ENCODE results near the gene HAPLN3.

Gene HAPLN3

GRCh38 chr15:88894348-88894818, 961 bp downstream of the HAPLN3 start:
- DNase-seq (ENCODE audit: low spot score) = no peak

GRCh38 chr15:88891540-88892254, 3.6 kb downstream of the HAPLN3 start:
- DNase-seq (ENCODE audit: low spot score) = no peak

GRCh38 chr15:88890495-88890894, 4.8 kb downstream of the HAPLN3 start:
- no peak for DNase-seq (ENCODE audit: low spot score)

- no peak for DNase-seq (ENCODE audit: low spot score)
These were observed 6.6 kb downstream of the HAPLN3 start for GRCh38 chr15:88888719-88889118.

GRCh38 chr15:88887068-88887580, 8.2 kb downstream of the HAPLN3 start:
- no peak for DNase-seq (ENCODE audit: low spot score)

- no peak for DNase-seq (ENCODE audit: low spot score)
These were observed 12.6 kb downstream of the HAPLN3 start for GRCh38 chr15:88882785-88883184.

- DNase-seq (ENCODE audit: low spot score) = no peak
These were observed 13.6 kb downstream of the HAPLN3 start for GRCh38 chr15:88881775-88882174.

- DNase-seq (ENCODE audit: low spot score) = no peak
These were observed 14.2 kb downstream of the HAPLN3 start for GRCh38 chr15:88880944-88881740.

GRCh38 chr15:88878720-88879184, 16.6 kb downstream of the HAPLN3 start:
- peak; percentile 10 for DNase-seq (ENCODE audit: low spot score)

GRCh38 chr15:88877906-88878305, 17.4 kb downstream of the HAPLN3 start:
- no peak for DNase-seq (ENCODE audit: low spot score)

GRCh38 chr15:88877415-88877814, 17.9 kb downstream of the HAPLN3 start:
- DNase-seq (ENCODE audit: low spot score) = no peak

GRCh38 chr15:88876573-88876972, 18.8 kb downstream of the HAPLN3 start:
- DNase-seq (ENCODE audit: low spot score) = no peak

GRCh38 chr15:88874684-88875083, 20.7 kb downstream of the HAPLN3 start:
- no peak for DNase-seq (ENCODE audit: low spot score)

GRCh38 chr15:88874275-88874674, 21.1 kb downstream of the HAPLN3 start:
- no peak for DNase-seq (ENCODE audit: low spot score)

GRCh38 chr15:88873786-88874185, 21.6 kb downstream of the HAPLN3 start:
- DNase-seq (ENCODE audit: low spot score) = no peak

- DNase-seq (ENCODE audit: low spot score) = no peak
These were observed 22.6 kb downstream of the HAPLN3 start for GRCh38 chr15:88872706-88873105.

- DNase-seq (ENCODE audit: low spot score) = no peak
These were observed 23.2 kb downstream of the HAPLN3 start for GRCh38 chr15:88872106-88872505.

GRCh38 chr15:88871313-88871712, 24.0 kb downstream of the HAPLN3 start:
- no peak for DNase-seq (ENCODE audit: low spot score)

- no peak for DNase-seq (ENCODE audit: low spot score)
These were observed 29.0 kb downstream of the HAPLN3 start for GRCh38 chr15:88866295-88866881.

- no peak for DNase-seq (ENCODE audit: low spot score)
These were observed 29.7 kb downstream of the HAPLN3 start for GRCh38 chr15:88865498-88866099.

- no peak for DNase-seq (ENCODE audit: low spot score)
These were observed 30.4 kb downstream of the HAPLN3 start for GRCh38 chr15:88864861-88865497.

- no peak for DNase-seq (ENCODE audit: low spot score)
These were observed 31.9 kb downstream of the HAPLN3 start for GRCh38 chr15:88863412-88863811.

Data from hematopoietic multipotent progenitor cell treated with erythropoietin and hydrocortisone succinate and interleukin-3 and kit ligand, for 15 days (in vitro differentiated cells).